MM.1S (cell line): ENCODE measurements around the gene PLA2G6.

Experiments
- DNase-seq: peaks from one replicate; pipeline ENCODE4 v3.0.0-alpha.2; 2015
- H2AFZ ChIP-seq: fragments of 300-600 bp; sonication (generic); 2 replicates; pipeline ENCODE4 v1.6.0; 2016; ENCODE audit warnings: antibody characterized with exemption, low read length
- H3F3A ChIP-seq: fragments of 300-600 bp; sonication (generic); 2 replicates; pipeline ENCODE4 v1.6.1; 2016; ENCODE audit warnings: mild to moderate bottlenecking, antibody characterized with exemption, low read length, moderate library complexity, mixed read lengths; ENCODE audit not compliant: insufficient read depth
- H3K27ac ChIP-seq: fragments of 300-600 bp; sonication (generic); 2 replicates; pipeline ENCODE4 v1.5.1; 2016; ENCODE audit warnings: mild to moderate bottlenecking, low read length
- H3K27me3 ChIP-seq: fragments of 300-600 bp; sonication (generic); replicated peaks from 2 replicates; pipeline ENCODE4 v1.6.0; 2016; ENCODE audit warnings: low read length; ENCODE audit not compliant: insufficient read depth
- H3K36me3 ChIP-seq: fragments of 300-600 bp; sonication (generic); replicated peaks from 2 replicates; pipeline ENCODE4 v1.6.1; 2016; ENCODE audit warnings: mild to moderate bottlenecking, low read length, mixed read lengths; ENCODE audit not compliant: insufficient read depth
- H3K4me1 ChIP-seq: fragments of 300-600 bp; sonication (generic); 2 replicates; pipeline ENCODE4 v1.6.1; 2016; ENCODE audit warnings: low read length, mixed read lengths
- H3K4me2 ChIP-seq: fragments of 300-600 bp; sonication (generic); 2 replicates; pipeline ENCODE4 v1.6.0; 2016; ENCODE audit warnings: low read depth, low read length
- H3K4me3 ChIP-seq: fragments of 300-600 bp; sonication (generic); 2 replicates; pipeline ENCODE4 v1.5.1; 2016; ENCODE audit warnings: low read length, mixed read lengths
- H3K79me2 ChIP-seq: fragments of 300-600 bp; sonication (generic); 2 replicates; pipeline ENCODE4 v1.6.1; 2016; ENCODE audit warnings: mixed run types, low read length, mixed read lengths
- H3K9ac ChIP-seq: fragments of 300-600 bp; sonication (generic); 2 replicates; pipeline ENCODE4 v1.6.1; 2016; ENCODE audit warnings: low read length, mixed read lengths
- H3K9me2 ChIP-seq: fragments of 300-600 bp; sonication (generic); replicated peaks from 2 replicates; pipeline ENCODE4 v1.6.1; 2016; ENCODE audit warnings: mild to moderate bottlenecking, low read length, mixed read lengths; ENCODE audit not compliant: insufficient read depth
- H3K9me3 ChIP-seq: fragments of 300-600 bp; sonication (generic); replicated peaks from 2 replicates; pipeline ENCODE4 v1.6.1; 2016; ENCODE audit warnings: mild to moderate bottlenecking, low read length, mixed read lengths; ENCODE audit not compliant: insufficient read depth
- H4K20me1 ChIP-seq: fragments of 300-600 bp; sonication (generic); 2 replicates; pipeline ENCODE4 v1.6.1; 2016; ENCODE audit warnings: mild to moderate bottlenecking, low read length, moderate library complexity, mixed read lengths; ENCODE audit not compliant: insufficient read depth
- CTCF ChIP-seq: fragments of 300-600 bp; sonication (generic); IDR thresholded peaks from 2 replicates; pipeline ENCODE4 v1.5.1; 2016; ENCODE audit warnings: antibody characterized with exemption, low read length, mixed read lengths
- EZH2 ChIP-seq: fragments of 300-600 bp; sonication (generic); optimal IDR thresholded peaks from 2 replicates; pipeline ENCODE3; 2017; ENCODE audit warnings: low read depth, mild to moderate bottlenecking, antibody characterized with exemption, low read length, mixed read lengths
- EZH2phosphoT487 ChIP-seq: fragments of 300-600 bp; sonication (generic); IDR thresholded peaks from 2 replicates; pipeline ENCODE4 v1.6.1; 2018; ENCODE audit warnings: antibody characterized with exemption, low read length

Gene PLA2G6

GRCh38 chr22:38223289-38223960, 41.8 kb upstream of the PLA2G6 start:
- H3K79me2 ChIP-seq: peaks cover 4% of the 10 kb centered on the region; the same call in 1 of the 2 replicates
- H3K4me2 ChIP-seq: no peak overlapping the region
- no peak overlapping the region for H3K27ac ChIP-seq
- no peak overlapping the region for H3K4me3 ChIP-seq
- no peak for DNase-seq
- H3K9ac ChIP-seq: no peak overlapping the region
- TF ChIP-seq EZH2 (no peak), EZH2phosphoT487 (no peak), CTCF (no peak)
- no peaks in the 10 kb centered on the region for H3K27me3 ChIP-seq
- H3F3A ChIP-seq: peaks cover 6% of the 10 kb centered on the region; the same call in 1 of the 2 replicates
- no peak overlapping the region for H2AFZ ChIP-seq
- no peaks in the 10 kb centered on the region for H3K9me3 ChIP-seq
- no peaks in the 10 kb centered on the region; the same call in 1 of the 2 replicates for H3K36me3 ChIP-seq
- peaks cover 7% of the 10 kb centered on the region for H3K4me1 ChIP-seq
- H4K20me1 ChIP-seq: no peaks in the 10 kb centered on the region
- no peaks in the 10 kb centered on the region for H3K9me2 ChIP-seq

GRCh38 chr22:38222797-38223119, 41.1 kb upstream of the PLA2G6 start:
- DNase-seq: no peak
- no peak overlapping the region for H3K27ac ChIP-seq
- no peaks in the 10 kb centered on the region for H3K9me2 ChIP-seq
- TF ChIP-seq EZH2 (no peak), CTCF (no peak), EZH2phosphoT487 (no peak)
- H3K9me3 ChIP-seq: no peaks in the 10 kb centered on the region
- peaks cover 14% of the 10 kb centered on the region for H3K4me1 ChIP-seq
- H3K4me2 ChIP-seq: no peak overlapping the region
- H3K79me2 ChIP-seq: peaks cover 4% of the 10 kb centered on the region; the same call in 1 of the 2 replicates
- no peaks in the 10 kb centered on the region; the same call in 1 of the 2 replicates for H3K36me3 ChIP-seq
- no peaks in the 10 kb centered on the region for H3K27me3 ChIP-seq
- no peak overlapping the region for H3K9ac ChIP-seq
- H4K20me1 ChIP-seq: no peaks in the 10 kb centered on the region
- peaks cover 6% of the 10 kb centered on the region; the same call in 1 of the 2 replicates for H3F3A ChIP-seq
- H3K4me3 ChIP-seq: no peak overlapping the region
- no peak overlapping the region for H2AFZ ChIP-seq

- peaks cover 15% of the 10 kb centered on the region for H3K4me1 ChIP-seq
- no peak overlapping the region for H3K9ac ChIP-seq
- H2AFZ ChIP-seq: no peak overlapping the region
- no peaks in the 10 kb centered on the region for H3K9me3 ChIP-seq
- no peak for TF ChIP-seq EZH2phosphoT487
- TF ChIP-seq EZH2: no peak
- no peak overlapping the region for H3K4me2 ChIP-seq
- no peak overlapping the region for H3K4me3 ChIP-seq
- H4K20me1 ChIP-seq: no peaks in the 10 kb centered on the region
- no peaks in the 10 kb centered on the region; the same call in 1 of the 2 replicates for H3K36me3 ChIP-seq
- H3K79me2 ChIP-seq: peaks cover 4% of the 10 kb centered on the region; the same call in 1 of the 2 replicates
- no peak for DNase-seq
- H3K27ac ChIP-seq: no peak overlapping the region
- peaks cover 6% of the 10 kb centered on the region; the same call in 1 of the 2 replicates for H3F3A ChIP-seq
- H3K27me3 ChIP-seq: no peaks in the 10 kb centered on the region
- H3K9me2 ChIP-seq: no peaks in the 10 kb centered on the region
These were observed 40.5 kb upstream of the PLA2G6 start for GRCh38 chr22:38221908-38222796.
